ENCODE results near the gene BLTP2. TPM values are rescaled to one million over a fixed set of nuclear protein-coding genes. Genes with fewer than 3 reads are reported as not detected.

Gene BLTP2
- total RNA-seq, 1 donor: 170 TPM

DNA sequence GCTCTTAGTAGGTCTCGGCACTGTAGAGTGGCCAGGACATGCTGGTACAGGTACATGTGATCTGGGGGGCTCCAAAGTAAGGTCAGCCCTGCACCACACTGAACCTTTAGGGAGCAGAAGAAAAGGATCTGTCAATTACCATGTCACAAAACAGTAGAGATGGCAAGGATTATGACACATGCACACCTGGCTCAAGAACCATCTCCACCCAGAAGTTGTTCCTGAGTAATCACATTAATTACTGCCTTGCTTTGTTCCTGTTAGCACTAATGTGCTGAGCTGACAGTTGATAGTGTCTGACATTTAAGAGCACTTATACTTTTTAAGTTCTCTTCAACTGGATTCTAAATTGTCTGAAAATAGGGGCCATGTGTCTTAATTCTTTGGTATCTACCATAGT is 9.5 kb downstream of the BLTP2 start:
- peaks cover 36% of the 10 kb centered on the region for H3K79me2 ChIP-seq (ENCODE audit: insufficient read depth, low read length)

GRCh38 chr17:28634206-28634865 is 10.6 kb downstream of the BLTP2 start:
- peaks cover 83% of the 10 kb centered on the region for H3K36me3 ChIP-seq (ENCODE audit: insufficient read depth, low read length)
- H3K9me3 ChIP-seq (ENCODE audit: low read depth, low read length): no peaks in the 10 kb centered on the region
- DNase-seq (ENCODE audit: insufficient read length, low spot score, missing footprints): no peak
- no peak overlapping the region for H3K27ac ChIP-seq (ENCODE audit: low read depth, low read length)
- no peak overlapping the region for H2AFZ ChIP-seq (ENCODE audit: low read length)
- H3K4me3 ChIP-seq (ENCODE audit: insufficient read depth, low read length): no peak overlapping the region
- H3K4me1 ChIP-seq (ENCODE audit: insufficient read depth, low read length): no peaks in the 10 kb centered on the region
- H4K20me1 ChIP-seq (ENCODE audit: insufficient read depth, low read length): peaks cover 18% of the 10 kb centered on the region
- peaks cover 32% of the 10 kb centered on the region for H3K79me2 ChIP-seq (ENCODE audit: insufficient read depth, low read length)
- no peak overlapping the region for H3K4me2 ChIP-seq (ENCODE audit: insufficient read depth, low read length)
- no peaks in the 10 kb centered on the region for H3K27me3 ChIP-seq (ENCODE audit: insufficient read depth, low read length)
- TF ChIP-seq, protein P1, sequence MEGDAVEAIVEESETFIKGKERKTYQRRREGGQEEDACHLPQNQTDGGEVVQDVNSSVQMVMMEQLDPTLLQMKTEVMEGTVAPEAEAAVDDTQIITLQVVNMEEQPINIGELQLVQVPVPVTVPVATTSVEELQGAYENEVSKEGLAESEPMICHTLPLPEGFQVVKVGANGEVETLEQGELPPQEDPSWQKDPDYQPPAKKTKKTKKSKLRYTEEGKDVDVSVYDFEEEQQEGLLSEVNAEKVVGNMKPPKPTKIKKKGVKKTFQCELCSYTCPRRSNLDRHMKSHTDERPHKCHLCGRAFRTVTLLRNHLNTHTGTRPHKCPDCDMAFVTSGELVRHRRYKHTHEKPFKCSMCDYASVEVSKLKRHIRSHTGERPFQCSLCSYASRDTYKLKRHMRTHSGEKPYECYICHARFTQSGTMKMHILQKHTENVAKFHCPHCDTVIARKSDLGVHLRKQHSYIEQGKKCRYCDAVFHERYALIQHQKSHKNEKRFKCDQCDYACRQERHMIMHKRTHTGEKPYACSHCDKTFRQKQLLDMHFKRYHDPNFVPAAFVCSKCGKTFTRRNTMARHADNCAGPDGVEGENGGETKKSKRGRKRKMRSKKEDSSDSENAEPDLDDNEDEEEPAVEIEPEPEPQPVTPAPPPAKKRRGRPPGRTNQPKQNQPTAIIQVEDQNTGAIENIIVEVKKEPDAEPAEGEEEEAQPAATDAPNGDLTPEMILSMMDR (IDR thresholded peaks at IDR 0.05; ENCODE audit: extremely low read depth, low read depth, low read length): no peak

More for the DNA sequence above, 9.5 kb downstream of the BLTP2 start:
- peaks cover 18% of the 10 kb centered on the region for H4K20me1 ChIP-seq (ENCODE audit: insufficient read depth, low read length)
- no peak for DNase-seq (ENCODE audit: insufficient read length, low spot score, missing footprints)
- no peak overlapping the region for H3K27ac ChIP-seq (ENCODE audit: low read depth, low read length)
- H3K9me3 ChIP-seq (ENCODE audit: low read depth, low read length): no peaks in the 10 kb centered on the region
- H3K36me3 ChIP-seq (ENCODE audit: insufficient read depth, low read length): peaks cover 93% of the 10 kb centered on the region
- H3K4me2 ChIP-seq (ENCODE audit: insufficient read depth, low read length): no peak overlapping the region
- H3K27me3 ChIP-seq (ENCODE audit: insufficient read depth, low read length): no peaks in the 10 kb centered on the region
- no peaks in the 10 kb centered on the region for H3K4me1 ChIP-seq (ENCODE audit: insufficient read depth, low read length)
- H2AFZ ChIP-seq (ENCODE audit: low read length): no peak overlapping the region
- TF ChIP-seq, protein P1 (IDR thresholded peaks at IDR 0.05; ENCODE audit: extremely low read depth, low read depth, low read length): no peak
- H3K4me3 ChIP-seq (ENCODE audit: insufficient read depth, low read length): no peak overlapping the region

DNA sequence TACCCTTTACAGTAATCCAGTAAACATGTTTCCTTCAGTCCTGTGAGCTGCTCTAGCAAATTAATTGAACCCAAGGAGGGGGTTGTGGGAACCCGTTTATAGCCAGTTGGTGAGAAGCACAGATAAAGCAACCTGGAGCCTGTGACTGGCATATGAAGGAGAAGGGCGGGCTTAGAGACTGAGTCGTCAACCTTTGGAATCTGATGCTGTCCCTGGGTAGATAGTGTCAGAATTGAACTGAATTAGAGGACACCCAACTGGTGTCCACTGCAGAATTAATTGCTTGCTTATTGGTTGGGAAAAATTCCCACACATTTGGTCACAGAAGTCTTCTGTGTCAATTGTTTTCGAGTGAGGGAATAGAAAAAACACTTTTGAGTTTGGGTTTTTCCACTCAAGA is 18.1 kb downstream of the BLTP2 start:
- Histone ChIP-seq H3K27me3 (ENCODE audit: insufficient read depth, low read length) (no peaks in the 10 kb centered on the region), H2AFZ (ENCODE audit: low read length) (no peak overlapping the region), H3K4me3 (ENCODE audit: insufficient read depth, low read length) (no peak overlapping the region), H3K4me2 (ENCODE audit: insufficient read depth, low read length) (no peak overlapping the region), H4K20me1 (ENCODE audit: insufficient read depth, low read length) (peaks cover 4% of the 10 kb centered on the region), H3K27ac (ENCODE audit: low read depth, low read length) (no peak overlapping the region), H3K79me2 (ENCODE audit: insufficient read depth, low read length) (no peaks in the 10 kb centered on the region), H3K4me1 (ENCODE audit: insufficient read depth, low read length) (no peaks in the 10 kb centered on the region), H3K36me3 (ENCODE audit: insufficient read depth, low read length) (peaks cover 69% of the 10 kb centered on the region), H3K9me3 (ENCODE audit: low read depth, low read length) (no peaks in the 10 kb centered on the region)
- TF ChIP-seq, protein P1 (IDR thresholded peaks at IDR 0.05; ENCODE audit: extremely low read depth, low read depth, low read length): no peak
- DNase-seq (ENCODE audit: insufficient read length, low spot score, missing footprints): no peak

DNA sequence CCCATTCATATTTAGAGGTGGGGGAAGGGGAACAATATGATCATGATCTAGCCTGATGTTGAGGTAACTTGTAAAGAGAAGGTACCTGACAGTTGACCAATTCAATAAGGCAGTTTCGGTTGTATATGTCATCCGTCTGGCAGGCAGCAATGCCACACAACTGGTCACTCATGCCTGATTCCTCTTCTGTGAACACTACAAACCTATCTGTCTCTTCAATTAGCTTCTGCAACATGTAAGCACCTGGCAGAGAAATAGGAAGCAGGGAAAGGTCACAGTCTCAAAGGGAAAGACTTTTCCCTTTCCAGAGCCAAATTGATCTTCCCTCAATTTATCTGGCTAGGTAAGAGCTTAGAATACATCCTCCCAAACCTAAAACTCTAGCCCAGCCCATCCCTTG is 20.8 kb downstream of the BLTP2 start:
- Histone ChIP-seq H3K27ac (ENCODE audit: low read depth, low read length) (no peak overlapping the region), H3K79me2 (ENCODE audit: insufficient read depth, low read length) (no peaks in the 10 kb centered on the region), H3K4me3 (ENCODE audit: insufficient read depth, low read length) (no peak overlapping the region), H3K36me3 (ENCODE audit: insufficient read depth, low read length) (peaks cover 82% of the 10 kb centered on the region), H3K4me2 (ENCODE audit: insufficient read depth, low read length) (no peak overlapping the region), H3K4me1 (ENCODE audit: insufficient read depth, low read length) (no peaks in the 10 kb centered on the region), H4K20me1 (ENCODE audit: insufficient read depth, low read length) (peaks cover 4% of the 10 kb centered on the region), H3K27me3 (ENCODE audit: insufficient read depth, low read length) (no peaks in the 10 kb centered on the region), H2AFZ (ENCODE audit: low read length) (no peak overlapping the region), H3K9me3 (ENCODE audit: low read depth, low read length) (no peaks in the 10 kb centered on the region)
- DNase-seq (ENCODE audit: insufficient read length, low spot score, missing footprints): no peak
- TF ChIP-seq, protein P1 (IDR thresholded peaks at IDR 0.05; ENCODE audit: extremely low read depth, low read depth, low read length): no peak
